HG02884 (cell line): ENCODE data around the gene EPS15.
A peak's percentile ranks its signal among the peaks of the same experiment; 100 is the strongest.
"Not testable (repeated sequence)": the region's sequence is repeated elsewhere in the genome, so short reads cannot be mapped to it uniquely, and the experiment has no call there.

Experiments
- ATAC-seq: cut with Tn5 transposase; IDR thresholded peaks from one replicate; pipeline ENCODE4 v1.9.1; 2021; ENCODE audit warnings: mild to moderate bottlenecking, moderate library complexity; ENCODE audit not compliant: unreplicated experiment

EPS15 gene

DNA sequence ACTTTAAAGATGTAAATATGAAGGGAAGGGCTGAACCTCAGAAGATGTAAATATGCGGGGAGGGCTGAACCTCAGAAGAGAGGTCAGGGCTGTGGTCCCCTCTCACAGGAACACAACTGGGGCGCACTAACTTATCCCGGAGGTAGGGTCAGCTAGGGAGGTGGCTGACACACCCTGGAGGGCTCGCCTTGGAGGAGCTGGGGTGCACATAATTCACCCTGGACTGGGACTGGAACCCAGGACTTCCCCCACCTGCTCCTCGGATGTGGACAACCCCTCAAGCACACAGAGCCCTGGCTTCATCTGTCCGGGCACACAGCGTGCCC, 174.8 kb downstream of the EPS15 start:
- no peak for ATAC-seq

DNA sequence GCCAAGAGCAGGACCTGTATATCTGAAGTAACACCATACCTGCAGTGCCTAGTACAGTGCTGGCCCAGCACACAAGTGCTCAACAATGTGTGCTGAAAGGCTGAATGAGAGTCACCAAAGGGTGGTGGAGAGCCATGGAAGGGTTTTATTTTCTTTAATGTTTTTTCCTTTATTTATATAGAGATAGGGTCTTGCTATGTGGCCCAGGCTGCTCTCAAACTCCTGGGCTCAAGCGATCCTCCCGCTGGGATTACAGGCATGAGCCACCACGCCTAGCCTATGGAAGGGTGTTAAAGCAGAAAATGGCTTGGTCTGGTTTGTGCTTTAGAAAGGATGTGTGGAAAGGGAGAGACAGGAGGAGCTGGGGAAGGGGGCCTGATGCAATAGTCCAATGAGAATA, 175.4 kb downstream of the EPS15 start:
- no peak for ATAC-seq

DNA sequence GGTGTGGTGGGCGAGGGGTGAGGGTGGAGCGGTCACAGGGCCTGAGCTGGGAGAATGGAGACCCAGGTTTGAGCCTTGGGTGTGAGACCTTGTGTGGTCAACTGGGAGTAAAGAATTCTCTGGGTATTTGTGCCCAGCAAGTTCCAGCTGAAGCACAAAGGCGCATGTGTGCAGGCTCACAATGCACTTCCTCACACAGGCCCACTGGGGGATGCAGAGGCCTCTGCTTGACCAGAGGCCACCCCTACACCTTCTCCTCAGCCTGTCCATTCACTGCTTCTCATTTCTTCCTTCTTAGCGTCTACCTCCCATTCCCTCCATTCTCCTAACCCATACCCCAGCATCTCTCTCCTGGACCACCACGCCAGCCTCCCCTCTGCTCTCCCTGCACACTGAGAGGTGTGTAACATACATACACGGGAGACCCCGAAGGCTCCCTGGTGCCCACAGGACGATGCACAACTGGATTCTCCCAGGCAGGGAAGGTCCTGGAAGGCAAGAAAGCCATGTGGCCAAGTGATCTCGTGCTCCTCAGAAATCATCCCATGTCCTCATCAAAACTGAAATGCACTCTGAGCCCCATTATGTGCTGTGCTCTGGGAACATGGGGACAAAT, 176.4 kb downstream of the EPS15 start:
- ATAC-seq = no peak

DNA sequence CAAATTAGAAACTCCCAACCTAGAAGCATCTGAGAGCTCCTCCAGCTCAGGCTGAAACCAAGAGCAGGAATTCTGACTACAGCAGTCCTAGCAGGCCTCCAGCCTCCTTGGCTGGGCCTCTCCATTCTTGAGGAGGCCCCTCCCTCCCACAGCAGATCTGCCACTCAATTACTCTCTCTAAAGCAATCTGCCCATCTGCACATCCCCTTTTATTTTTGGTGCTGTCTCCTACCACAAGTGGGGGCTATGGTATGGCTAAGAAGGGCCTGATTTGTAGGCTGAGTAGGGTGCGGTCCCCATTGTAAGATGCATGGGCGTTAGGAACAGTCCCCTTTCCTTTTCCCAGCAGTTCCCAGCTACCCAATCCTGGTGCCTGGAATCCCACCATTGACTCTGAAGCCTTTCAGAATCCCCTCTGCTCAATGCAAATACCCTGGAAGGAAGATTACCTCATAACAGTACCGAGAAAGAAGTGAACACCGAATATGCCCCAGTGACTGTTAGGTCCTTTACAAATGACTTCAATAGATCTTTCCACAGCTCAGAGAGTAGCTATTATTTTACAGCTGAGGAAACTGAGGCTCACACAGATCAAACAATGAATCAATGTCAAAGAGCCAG, 177.1 kb downstream of the EPS15 start:
- peak; percentile 65 for ATAC-seq

DNA sequence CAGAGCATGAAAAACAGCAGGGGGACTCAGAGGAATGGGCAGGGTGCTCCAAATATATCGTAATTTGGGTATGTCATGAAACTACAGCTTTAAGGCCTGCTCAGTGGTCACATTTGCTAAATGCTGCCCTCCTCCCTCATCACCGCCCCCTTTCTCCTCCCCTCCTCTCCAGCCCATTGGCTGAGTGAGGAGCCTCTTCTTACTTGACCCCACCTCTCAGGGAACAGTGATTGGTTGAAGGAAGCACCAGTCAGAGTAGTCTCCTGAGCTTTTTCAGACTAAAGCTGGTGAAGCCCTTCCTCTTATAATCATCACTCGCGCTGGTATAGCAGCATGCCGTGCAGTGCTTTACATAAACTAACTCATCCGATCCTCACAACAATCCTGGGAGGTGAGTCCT, 178.7 kb downstream of the EPS15 start:
- ATAC-seq = no peak

DNA sequence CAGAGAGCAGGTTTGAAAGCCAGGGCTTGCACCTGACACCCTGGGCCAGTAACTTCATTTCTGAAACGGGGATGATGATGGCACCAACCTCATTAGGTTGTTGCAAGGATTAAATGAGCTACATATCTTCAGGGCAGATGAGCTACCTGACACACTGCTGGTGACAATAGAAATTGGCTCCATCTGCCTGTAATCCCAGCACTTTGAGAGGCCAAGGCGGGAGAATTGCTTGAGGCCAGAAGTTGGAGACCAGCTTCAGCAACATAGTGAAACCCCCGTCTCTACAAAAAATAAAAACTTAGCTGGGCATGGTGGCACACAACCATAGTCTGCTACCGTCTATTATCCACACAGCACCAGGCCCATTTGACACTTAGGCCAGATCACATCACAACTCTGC, 182.4 kb downstream of the EPS15 start:
- no peak for ATAC-seq

DNA sequence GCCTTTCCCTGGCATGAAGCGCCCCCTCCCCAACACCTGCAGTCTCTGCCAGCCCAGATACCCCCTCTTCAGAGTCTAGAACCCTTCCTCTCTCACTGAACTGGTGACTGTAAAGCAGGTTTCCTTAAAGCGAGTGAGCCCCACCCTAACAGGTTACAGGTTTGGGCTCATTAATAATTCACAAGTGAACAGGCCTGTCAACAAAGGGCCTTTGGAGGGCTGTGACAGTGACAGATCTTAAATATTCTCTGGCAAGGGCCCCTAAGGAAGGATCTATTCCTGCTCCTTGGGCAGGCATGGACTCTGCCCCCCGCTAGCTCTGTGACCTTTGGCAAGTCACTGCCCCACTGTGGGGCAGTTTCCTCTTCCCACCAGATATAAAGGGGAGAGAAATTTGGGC, 183.1 kb downstream of the EPS15 start:
- no peak for ATAC-seq

DNA sequence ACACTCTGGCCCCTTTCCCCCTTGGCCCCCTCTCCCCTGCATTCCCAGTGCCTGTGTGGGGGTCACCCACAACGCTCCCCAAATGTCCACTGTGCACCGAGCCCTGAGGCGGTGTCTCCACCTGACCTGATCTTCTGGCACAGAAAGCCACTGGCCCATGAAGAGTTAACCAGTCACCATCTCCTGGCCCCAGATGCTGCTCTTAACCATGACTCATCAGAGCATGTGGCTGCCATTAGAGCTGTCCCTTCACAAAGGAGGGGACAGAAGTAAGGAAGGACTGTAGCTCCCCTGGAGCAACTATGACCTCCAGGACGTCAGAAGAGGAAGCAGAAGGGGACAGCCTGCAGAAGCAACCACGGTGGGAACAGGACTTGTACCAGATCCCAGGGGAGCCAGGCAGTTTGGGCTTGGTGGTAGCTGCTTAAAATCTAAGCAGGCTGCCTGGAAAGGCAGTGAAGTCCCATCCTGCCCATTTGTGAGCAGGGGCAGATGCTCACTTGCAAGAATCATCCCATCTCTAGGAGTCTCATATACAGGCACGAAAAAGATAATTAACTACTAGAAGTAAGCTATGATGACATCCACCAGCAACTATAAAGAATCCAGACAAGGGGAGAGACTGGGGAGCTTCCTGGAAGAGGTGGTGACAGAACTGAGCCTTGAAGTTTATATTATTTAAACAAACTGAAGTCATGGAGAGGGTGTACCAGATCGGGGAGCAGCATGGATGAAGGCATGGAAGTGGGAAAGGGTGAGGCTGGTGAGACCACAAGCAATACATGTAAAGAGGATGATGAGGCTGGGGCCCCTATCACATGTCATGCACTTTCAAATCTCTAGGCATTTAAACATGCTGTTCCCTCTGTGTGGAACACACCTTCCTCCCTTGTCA, 187.6 kb downstream of the EPS15 start:
- no peak for ATAC-seq

DNA sequence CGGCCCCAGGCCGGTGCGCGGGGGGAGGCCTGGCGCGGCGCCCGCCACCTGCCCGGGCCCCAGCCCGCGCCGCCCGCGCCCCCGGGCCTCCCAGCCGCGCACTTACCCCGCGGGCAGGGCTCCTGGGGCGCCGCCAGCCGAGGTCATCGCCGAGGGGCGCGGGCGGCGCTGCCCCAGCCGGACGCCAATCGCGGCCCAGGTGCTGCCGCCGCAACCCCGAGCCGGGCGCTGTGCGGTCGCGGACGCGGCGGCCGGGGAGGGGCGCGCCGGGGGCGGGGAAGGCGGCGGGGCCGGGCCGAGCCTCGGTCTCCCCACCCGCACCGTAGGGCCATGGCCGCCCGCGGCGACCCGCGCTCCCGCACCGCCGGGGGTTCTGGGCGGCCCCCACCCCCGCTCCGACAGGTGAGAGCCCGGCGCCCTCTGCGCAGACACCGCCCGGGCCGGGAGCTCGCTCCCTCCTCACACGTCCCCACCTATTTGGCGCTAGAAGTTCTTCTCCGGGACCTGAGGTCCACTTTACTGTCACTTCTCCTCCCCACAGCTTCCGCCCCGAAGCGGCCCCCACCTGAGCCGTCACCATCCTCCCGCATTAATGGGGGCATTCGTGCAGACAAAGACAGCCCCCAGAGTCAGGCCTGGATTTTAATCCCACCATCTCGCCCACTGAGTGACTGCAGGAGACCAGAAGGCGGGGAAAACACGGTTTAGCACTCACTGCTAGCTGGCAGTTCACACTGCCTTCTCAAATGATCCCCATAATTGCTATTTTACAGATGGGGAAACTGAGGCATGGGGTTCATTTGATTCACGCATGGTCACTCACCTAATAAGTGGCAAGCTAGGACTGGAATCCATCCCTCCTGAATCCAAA, 188.5 kb downstream of the EPS15 start, which contains the start of gene TTC39A:
TTC39A (minus strand) TSS at position 232 of the 871 bp plus-strand sequence; CDS start at position 147, 85 bp downstream.
- ATAC-seq = no peak

DNA sequence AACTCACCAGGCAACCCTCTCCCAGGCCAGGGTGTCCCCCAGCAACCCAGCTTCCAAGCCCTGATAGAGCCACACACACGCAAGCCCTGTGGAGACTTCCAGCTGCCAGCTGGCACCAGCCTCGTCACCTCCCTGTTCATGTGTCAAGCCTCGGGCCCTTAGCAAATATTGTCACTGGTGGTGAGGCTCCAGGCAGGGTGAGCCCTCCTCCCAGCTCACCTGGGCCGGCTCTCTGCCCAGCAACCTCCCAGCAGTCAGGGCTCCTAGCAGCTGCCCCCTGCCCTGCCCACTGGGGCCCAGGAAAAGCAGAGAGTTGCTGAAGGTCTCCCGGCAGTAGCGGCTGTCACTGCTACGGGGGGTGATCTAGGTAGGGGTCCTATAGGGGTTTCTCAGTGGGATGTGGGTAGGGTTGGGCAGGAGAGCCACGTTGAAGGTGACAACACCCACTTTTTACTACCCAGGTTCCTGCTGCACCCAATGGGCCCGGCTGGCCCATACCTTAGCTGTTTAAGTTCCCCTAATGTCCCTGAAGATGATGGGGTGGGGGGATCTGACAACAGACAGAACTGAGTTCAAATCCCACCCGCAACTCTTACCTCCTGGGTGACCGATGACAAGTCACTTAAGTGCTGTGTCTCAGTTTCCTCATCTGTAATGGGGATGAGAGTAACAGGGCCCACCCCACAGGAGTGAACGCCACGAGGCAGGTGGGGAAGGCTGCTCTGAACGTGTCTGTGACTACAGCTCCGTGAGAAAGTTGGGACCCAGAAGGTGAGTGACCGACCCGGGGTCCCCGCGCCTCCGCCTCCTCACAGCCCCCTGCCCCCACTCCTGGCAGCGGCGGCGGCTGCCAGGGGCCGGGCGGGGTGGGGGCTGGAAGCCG, 189.4 kb downstream of the EPS15 start:
- no peak for ATAC-seq

DNA sequence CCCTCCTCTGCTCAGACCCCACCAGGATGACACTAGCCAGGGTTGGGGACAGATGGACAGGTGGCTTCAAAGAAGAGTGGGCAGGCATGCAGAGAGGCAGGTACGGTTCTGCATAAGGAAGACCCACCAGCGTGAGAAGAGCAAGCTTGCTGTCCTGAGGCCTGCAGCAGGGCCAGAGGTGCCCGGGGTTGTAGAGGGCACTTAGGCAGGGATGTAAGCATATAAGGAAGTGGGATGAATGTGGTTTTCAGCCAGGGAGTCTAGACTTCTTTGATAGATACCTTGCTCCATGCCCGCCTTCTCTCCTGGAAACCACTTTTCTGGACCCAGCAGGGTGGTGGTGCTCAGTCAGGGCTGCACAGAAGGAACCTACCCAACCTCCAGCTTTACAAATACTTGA, 190.1 kb downstream of the EPS15 start:
- no peak for ATAC-seq

DNA sequence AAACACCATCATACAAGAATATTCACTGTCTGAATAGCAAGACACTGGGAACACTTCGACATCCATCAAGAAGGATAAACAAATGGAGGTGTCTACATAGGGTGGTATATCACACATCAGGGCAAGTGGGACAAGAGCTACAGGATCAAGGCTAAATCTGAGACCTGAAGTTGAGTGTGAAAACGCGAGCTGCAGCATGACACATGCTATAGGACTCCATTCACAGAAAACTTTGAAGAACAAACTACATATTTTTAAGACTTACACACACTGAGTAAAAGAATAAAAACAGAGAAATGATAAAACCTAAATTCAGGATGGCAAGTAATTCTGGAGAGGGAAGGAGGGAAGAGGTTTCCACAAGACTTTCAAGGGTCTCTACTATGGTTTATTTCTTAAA, 190.8 kb downstream of the EPS15 start:
- ATAC-seq = no peak

DNA sequence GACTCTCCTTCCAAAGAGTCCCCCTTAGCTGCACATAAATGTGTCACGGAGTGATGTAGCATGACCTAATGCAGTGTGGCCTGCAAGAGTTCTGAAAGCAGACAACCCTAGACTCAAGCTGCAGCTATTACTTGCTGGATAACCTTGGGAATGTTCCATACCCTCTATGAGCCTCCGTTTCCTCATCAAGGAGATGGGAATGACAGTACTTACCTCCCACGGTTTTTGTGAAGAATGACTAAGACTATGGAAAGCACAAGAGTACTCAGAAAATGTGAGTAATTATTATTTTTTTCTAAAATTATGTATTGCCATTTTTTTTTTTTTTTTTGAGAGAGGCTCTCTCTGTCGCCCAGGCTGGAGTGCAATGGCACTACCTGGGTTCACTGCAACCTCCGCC, 191.7 kb downstream of the EPS15 start:
- no peak for ATAC-seq

DNA sequence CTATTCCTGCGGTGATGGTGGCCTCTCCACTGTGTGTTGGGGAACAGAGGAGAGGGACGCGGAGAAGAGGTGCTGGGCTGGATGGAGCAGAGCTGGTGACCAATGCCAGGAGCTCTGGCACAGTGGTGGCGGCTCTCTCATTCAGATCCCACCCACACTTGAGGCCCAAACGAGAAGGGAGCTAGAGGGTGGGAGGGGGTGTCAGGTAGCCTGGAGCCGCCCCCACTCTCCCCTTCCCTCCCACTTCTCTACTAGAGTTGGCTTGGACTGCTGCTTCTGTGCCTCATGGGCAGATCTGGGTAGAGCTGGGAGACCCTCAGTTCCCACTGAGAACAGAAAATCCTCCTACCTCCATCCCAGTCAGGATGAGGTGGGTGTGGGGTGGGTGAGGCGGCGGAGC, 192.2 kb downstream of the EPS15 start:
- no peak for ATAC-seq

DNA sequence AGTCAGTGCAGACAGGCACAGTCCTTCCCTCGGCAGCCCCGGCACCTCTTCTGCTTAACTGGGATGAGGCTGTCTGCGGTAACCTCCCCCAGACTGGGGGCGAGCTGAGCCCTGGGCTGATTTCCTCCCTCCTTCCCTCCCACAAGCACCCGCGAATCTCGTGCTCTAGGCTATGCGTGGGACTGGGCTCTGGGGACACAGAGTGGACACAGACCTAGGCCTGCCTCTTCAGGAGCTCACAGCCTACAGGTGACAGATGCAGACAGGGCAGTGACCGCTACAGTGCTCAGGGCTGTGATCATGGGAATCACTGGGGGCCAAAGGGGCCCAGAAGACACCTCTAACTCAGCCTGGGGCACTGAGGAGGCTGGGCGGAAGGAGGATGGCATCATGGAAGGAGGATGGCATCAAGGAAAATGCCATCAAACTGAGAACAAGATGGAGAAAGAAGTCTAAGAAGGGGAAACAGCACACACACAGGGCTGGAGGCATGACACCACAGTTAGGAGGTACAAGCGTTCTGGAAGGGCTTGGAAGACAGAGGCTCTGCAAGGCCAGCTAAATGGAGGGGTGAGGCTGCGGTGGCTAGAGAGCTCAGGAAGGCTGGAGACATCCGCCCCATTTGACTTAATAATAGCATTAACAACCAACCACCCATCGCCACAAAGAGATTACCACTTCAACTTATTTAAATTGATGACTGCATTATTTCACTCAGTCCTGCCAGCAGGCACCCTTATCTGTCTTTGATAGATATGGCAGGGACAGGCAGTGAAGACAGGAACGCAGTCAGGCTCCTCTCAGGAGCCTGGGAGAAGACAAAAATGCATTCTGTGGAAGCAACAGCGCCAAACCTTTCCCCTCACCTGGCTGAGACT, 192.9 kb downstream of the EPS15 start:
- no peak for ATAC-seq

DNA sequence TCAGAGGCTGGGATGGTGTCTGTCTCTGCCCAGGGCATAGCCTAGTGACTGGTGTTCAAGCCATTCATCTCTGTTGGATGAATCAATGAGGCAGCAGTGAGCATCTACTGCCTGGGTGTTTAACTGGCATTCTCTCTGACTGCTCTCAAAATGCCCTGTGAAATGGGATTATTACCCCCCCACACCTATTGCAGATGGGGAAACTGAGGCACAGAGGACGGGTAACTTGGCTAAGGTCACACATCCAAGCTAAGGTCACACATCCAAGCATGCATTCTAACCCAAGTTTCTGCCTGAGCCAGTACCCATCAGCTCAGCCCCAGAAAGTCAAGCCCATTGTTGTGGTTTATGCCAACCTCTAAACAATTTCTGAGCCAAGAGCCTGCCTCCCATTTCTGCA, 193.7 kb downstream of the EPS15 start:
- ATAC-seq = no peak

DNA sequence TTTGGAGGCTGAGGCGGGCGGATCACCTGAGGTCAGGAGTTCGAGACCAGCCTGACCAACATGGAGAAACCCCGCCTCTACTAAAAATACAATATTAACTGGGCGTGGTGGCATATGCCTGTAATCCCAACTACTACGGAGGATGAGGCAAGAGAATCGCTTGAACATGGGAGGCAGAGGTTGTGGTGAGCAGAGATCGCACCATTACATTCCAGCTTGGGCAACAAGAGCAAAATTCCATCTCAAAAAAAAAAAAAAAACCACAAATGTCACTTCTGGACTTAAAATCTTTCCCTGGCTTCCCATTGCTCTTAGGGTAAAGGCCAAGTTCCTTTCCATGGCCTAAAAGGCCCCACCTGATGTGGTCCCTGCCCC, 194.1 kb downstream of the EPS15 start:
- not testable (repeated sequence) for ATAC-seq

DNA sequence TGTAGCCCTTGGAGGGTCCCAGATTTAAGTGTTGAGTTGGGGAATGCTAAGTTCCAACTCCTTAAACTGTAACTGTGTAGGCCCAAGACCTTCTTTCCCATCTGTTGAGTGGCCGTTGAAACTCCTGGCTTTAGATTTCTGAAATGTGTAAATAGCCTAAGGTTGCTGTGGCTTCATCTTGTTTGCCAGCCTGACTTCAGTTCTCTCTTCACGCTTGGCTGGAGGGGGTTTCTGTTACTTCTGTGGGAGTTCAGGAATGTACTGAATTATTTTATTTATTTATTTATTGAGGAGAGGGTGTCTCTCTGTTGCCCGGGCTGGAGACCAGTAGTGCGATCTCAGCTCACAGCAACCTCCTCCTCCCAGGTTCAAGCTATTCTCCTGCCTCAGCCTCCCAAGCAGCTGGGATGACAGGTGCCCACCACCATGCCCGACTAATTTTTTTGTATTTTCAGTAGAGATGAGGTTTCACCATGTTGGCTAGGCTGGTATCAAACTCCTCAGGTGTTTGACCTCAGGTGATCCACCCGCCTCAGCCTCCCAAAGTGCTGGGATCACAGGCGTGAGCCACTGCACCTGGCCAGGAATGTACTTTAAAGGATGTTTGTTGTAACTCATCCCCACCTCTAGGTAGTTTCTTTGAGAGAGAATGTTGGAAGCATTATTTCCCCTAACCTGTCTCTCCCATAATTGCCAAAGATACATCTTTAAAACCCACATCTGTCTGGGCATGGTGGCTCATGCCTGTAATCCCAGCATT, 194.6 kb downstream of the EPS15 start:
- ATAC-seq = no peak

DNA sequence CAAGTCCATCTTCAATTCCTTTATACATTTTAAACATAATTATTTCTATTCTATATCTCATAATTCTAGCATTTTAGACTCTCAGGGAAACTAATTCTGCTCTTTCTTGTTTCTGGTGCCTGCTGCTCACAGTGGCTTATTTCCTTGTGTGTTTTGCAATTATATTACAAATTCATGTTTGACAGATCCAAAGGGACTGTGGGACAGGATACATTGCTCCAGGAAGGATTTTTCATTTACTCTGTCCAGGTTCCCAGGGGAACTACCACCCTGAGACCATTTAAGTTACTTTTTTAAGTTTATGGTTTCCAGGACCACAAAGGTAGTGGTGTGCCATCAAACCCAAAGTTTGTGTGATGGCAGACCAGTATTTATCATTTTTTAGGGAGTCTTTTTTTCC, 195.3 kb downstream of the EPS15 start:
- ATAC-seq = no peak
